HL-60/S4 treated with retinoic acid at 250 ng/mL for 4 days and 3 days (cell line): ENCODE measurements around the gene COPS3.

Source experiments
- in situ Hi-C: fragments of 300-500 bp; cut with MboI; formaldehyde crosslinking; loops from 2 replicates; pipeline ENCODE4 v1.7.0; 2022; ENCODE audit warnings: low sequenced_read_pairs

COPS3 gene

DNA sequence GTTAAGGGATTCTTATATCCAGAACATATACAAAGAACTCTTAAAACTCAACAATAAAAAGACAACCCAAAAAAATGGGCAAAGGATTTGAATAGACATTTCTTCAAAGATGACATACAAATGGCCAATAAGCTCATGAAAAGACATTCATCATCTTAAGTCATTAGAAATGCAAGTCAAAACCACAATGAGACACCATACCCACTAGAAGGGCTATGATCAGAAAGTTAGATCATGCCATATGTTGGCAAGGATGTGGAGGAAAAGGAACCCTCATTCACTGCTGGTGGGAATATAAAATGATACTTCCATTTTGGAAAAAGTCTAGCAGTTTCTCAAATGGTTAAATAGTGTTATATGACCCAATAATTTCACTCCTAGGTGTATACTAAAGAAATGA lies 84.3 kb downstream of the COPS3 start:
- in situ Hi-C loops = no loop called here
